ENCODE data around the gene DNM3.
"Not testable (repeated sequence)": the region's sequence is repeated elsewhere in the genome, so short reads cannot be mapped to it uniquely, and the experiment has no call there.

DNM3 gene

DNA sequence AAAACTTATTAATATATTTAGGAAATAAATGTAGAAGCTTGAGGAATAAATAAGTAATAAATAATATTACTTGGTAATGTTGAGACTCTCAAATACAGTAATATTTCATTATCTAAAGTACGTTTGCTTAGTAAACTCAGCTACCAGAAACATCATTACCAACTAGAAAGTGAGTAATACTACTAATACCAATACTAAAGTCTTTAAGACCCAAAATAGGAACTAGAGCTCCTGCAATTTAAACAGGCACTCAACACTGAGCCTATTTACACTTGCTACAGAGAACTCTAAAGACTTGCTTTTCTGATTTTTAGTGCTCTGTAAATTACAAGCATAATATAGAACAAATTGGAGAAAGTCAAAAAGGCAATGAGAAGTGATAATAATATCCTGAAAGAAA is 565.7 kb downstream of the DNM3 start:
- DNase-seq = no peak

GRCh38 chr1:172408958-172409357 is 567.7 kb downstream of the DNM3 start:
- DNase-seq = no peak

DNA sequence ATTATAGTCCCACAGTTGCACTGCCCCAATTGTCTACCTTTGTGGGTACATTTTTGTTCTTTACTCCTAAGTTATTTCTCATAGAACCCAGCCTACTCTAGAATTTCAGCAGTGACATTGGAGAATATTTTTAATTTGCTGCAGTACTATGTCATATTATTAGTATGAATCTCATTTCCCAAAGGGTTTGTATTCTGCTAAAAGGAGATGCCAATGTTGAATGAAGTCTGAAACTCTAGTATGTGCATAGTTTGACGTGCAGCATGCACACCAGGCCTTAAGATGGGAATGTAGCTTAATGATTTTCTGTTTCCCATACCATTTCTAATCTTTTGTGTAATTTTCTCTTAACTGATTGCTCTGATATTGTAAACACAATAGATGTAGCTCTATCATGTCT is 568.7 kb downstream of the DNM3 start:
- DNase-seq = no peak

DNA sequence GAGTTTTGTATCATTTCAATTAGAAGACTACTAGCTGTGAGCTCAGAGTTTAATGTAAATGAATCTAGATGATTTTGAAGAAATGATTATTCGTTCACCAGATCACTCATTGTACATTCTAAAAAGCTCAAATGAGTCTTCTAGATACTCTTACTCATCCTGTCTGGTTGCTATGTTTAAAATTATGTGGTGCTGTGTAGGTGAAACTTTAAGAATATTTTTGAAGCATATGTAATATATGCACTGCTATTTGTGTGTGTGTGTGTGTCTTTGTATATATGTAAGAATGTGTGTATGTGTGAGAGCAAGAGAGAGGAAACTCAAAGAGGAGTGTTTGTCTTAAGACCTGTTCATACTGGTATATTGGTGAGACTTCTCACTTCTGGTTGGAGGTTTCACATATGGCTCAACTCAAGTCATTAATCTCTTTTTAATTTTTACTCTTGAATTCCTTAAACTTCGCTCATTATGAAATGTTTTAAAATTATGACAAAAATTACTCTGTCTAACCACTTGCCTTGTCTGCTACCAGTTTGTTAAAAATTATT is 570.6 kb downstream of the DNM3 start:
- DNase-seq = no peak

DNA sequence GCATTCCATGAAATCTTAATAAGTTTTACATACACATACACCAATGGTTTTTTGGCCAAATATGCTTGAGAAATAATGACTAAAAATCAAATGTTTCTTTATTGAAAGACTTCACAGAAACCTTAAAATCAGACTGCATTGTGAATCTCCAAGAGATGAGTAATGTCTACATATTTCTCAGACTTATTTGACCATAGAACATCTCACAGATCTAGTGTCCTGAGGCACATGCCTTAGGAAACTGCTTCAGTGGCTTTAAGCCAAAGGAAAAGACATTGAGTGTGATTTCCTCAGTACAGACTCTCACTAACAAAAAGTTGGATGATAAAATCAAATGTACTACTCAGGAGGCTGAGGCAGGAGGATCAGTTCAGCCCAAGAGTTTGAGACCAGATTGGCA is 573.0 kb downstream of the DNM3 start:
- DNase-seq = no peak

- DNase-seq = no peak
Observed at GRCh38 chr1:172416496-172417035, 575.3 kb downstream of the DNM3 start.

DNA sequence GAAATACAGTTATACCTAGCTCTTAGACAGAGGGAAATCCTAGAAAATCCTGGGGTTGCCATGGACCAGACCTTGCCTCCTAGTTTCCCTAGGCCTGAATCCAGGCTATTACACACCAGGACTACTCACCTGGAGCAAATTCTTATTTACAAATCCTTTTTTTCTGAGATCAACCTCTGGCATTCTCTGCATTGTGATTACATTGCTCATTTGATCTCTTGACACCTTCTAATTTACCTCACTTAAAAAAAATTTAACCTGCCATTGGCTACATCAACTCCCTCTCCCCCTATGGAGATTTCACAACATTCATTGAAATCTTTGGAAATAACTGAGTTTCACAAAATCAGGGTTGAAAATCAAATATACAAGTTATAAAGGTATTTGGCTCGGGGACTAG is 576.3 kb downstream of the DNM3 start:
- no peak for DNase-seq

GRCh38 chr1:172420385-172420784 is 579.1 kb downstream of the DNM3 start, which contains the start of gene C1orf105:
C1orf105 (plus strand) TSS chr1:172420685; CDS start chr1:172420886, 201 bp downstream.
- no peak for DNase-seq

- DNase-seq = no peak
Observed at GRCh38 chr1:172421974-172422604, 580.8 kb downstream of the DNM3 start.

DNA sequence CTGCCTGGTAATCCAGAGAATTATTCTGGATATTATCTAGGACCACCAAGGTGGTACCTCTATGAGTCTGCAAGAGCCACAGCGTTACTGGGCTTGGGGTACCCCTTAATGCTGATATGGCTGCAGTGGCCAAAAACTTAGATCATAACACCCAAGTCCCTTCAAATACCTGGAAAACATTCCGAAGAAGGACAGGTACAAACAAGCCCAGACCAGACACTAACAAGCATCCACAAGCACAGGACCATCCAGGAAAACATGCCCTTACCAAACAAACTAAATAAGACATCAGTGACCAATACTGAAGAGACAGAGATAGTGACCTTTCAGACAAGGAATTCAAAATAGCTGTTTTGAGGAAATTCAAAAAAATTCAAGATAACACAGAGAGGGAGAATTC is 582.0 kb downstream of the DNM3 start:
- no peak for DNase-seq

- DNase-seq = no peak
Observed at GRCh38 chr1:172425339-172425738, 584.0 kb downstream of the DNM3 start.

- DNase-seq = no peak
Observed at GRCh38 chr1:172427191-172427590, 585.9 kb downstream of the DNM3 start.

GRCh38 chr1:172429331-172430127 is 588.2 kb downstream of the DNM3 start:
- peak; percentile 16 for DNase-seq

DNA sequence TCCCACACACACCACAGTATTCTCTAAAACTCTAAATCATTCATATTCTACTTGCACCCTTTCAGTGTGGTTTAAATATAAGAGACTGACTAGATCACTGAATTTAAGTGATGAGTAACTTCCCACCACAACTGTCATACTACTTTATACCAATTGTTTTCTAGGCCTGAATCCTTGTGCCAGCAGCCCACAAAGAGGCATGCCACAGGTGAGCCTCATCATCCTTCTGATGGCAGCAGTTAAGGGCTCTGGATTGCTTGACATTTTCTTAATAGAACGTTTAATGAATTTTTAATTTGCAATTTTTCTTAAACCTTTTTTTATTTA is 588.8 kb downstream of the DNM3 start:
- no peak for DNase-seq

DNA sequence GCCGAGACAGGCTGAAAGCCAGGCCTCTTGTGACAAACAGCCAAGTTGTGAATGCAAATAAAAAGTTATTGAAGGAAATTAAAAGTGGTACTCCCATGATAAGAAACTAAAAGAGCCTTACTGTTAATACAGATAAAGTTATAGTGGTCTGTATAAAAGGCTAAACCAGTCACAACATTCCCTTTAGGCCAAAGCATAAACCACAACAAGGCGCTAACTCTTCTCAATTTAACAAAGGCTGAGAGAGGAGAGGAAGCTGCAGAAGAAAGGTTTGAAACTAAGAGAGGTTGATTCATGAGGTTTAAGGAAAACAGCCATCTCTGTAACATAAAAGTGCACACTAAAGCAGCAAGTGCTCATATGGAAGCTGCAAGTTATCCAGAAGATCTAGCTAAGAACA is 589.9 kb downstream of the DNM3 start:
- DNase-seq = no peak

- no peak for DNase-seq
Observed at GRCh38 chr1:172431721-172432192, 590.5 kb downstream of the DNM3 start.

- not testable (repeated sequence) for DNase-seq
Observed at GRCh38 chr1:172437183-172437582, 595.9 kb downstream of the DNM3 start.

DNA sequence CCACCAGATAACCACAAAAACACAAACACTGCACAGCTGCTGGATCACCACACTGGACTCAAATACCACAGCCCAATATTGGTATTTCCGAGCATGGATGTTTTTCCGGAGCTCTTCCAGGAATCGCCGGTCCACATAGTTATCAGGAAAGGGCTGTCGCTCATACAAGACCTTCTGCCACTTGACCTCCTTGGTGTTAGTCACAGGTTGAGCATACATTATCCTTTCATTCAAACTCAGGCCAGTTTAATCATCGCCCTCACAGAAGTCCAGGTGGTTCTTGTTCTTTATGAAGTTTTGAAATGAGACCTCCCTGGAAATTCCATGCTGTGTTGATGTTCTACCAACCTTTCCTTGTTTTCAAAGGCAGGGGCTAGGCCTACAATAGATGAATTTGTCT is 601.1 kb downstream of the DNM3 start:
- DNase-seq = no peak

- no peak for DNase-seq
Observed at GRCh38 chr1:172442843-172443565, 601.7 kb downstream of the DNM3 start.

- peak; percentile 86 for DNase-seq
Observed at GRCh38 chr1:172443666-172444453, 602.6 kb downstream of the DNM3 start, which contains the start of gene PIGC. PIGC (minus strand) TSS chr1:172444069; CDS start chr1:172442622, 1,447 bp downstream.

DNA sequence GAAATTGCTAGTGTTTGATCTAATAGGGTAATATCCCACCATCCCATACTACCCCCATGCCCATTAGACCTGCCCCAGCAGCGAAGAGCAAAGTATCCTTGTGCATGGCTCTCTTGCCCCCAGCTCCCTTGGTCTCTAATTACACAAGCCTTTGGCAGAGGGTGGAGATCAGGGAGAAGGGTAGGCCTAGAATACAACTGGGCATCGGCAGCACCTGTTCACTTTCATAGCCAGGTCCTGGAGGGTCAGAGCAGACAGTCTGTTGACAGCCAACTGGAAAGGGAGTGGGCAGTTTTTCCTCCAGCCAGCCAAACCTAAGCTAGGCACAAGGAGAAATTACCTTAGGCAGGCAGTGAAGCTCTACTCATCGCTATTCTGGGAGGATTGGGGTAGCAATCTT is 605.2 kb downstream of the DNM3 start:
- no peak for DNase-seq

DNA sequence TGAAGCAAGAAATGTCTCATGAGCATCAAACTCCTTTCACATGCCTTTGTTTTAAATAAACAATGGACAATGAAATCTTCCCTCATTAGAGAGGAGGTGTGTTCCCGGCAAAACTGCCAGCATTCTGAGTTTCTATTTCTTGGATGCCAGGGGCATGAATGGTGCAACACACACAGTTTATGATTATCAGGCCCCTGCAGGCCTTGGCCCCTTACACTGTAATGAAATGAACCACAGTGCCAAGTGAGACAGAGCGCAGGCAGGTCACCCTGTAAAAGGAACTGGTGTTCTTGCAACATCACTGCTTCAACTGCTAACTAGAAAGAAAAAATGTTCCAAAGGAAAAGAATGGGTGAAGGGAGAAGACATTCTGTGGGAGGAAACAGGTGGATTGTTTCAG is 606.3 kb downstream of the DNM3 start:
- DNase-seq = no peak
